NB4 (cell line): Measurements from ENCODE around the gene EIPR1.

ENCODE experiments used
- DNase-seq: peaks from one replicate; pipeline ENCODE4 v3.0.0; 2010; ENCODE audit warnings: low read depth
- H3K4me3 ChIP-seq: one replicate; pipeline ENCODE4 v1.5.1; 2011; ENCODE audit warnings: mild to moderate bottlenecking, low read depth, low read length, moderate library complexity
- CTCF ChIP-seq: IDR thresholded peaks from one replicate; pipeline ENCODE4 v1.5.1; 2012; ENCODE audit warnings: low read depth, low read length
- MYC ChIP-seq: IDR thresholded peaks from 2 replicates; pipeline ENCODE4 v1.6.1; 2011; ENCODE audit warnings: low read depth, low read length
- POLR2A ChIP-seq: IDR thresholded peaks from 2 replicates; pipeline ENCODE4 v1.6.1; 2011; ENCODE audit warnings: mild to moderate bottlenecking; ENCODE audit not compliant: insufficient read length; ENCODE audit errors: extremely low read depth
- TF ChIP-seq, protein P1 (sequence below): IDR thresholded peaks from 2 replicates; pipeline ENCODE4 v1.6.1; 2011; ENCODE audit warnings: low read depth, low read length

The EIPR1 gene

GRCh38 chr2:3254442-3254941 lies 123.1 kb downstream of the EIPR1 start:
- TF ChIP-seq POLR2A (no peak), CTCF (no peak), MYC (no peak)
- TF ChIP-seq, protein P1, sequence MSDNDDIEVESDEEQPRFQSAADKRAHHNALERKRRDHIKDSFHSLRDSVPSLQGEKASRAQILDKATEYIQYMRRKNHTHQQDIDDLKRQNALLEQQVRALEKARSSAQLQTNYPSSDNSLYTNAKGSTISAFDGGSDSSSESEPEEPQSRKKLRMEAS, result no peak
- no peak overlapping the region for H3K4me3 ChIP-seq
- no peak for DNase-seq

GRCh38 chr2:3253913-3254441 lies 123.6 kb downstream of the EIPR1 start:
- TF ChIP-seq, protein P1, result no peak
- TF ChIP-seq POLR2A (no peak), CTCF (no peak), MYC (no peak)
- no peak for DNase-seq
- H3K4me3 ChIP-seq, result no peak overlapping the region

DNA sequence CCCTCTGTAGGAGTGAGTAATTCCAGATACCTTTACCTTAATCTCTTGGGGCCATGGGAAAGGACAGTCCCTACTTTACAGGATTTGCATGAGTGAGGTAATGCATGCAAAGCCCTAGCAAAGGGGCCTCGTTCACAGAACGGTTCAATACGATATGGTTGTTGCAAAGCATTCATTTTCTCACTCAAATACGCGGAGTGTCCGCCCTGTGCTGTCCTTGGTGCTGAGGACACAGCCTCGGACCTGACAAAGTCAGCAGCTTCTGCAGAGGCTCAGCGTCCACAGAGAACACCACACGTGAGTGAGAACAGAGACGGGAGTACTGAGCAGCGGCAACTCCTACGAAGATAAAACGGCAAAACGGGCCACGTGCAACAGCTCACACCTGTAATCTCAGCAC lies 125.7 kb downstream of the EIPR1 start:
- H3K4me3 ChIP-seq, result no peak overlapping the region
- TF ChIP-seq CTCF (no peak), MYC (no peak), POLR2A (no peak)
- TF ChIP-seq, protein P1, result no peak
- DNase-seq, result no peak

DNA sequence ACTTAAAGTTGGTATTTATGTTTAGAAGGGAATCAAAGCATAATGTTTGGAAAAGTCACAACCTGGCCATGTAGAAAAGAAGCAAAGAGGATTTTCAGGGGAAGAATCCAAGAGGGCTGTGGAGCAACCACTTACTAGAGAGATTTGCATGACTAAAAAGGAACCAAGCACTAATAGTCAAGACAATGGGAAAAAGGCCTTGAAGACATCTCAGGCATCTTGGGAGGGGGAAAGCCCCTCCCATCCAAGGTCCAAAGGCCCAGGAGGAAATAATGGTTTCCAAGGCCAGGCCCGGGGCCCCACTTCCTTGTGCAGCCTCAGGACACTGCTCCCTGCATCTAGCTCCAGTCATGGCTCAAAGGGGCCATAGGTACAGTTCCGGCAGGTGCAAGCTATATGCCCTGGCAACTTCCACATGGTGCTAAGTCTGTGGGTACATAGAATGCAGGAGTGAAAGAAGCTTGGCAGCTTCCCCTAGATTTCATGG lies 128.1 kb downstream of the EIPR1 start:
- TF ChIP-seq, protein P1, result no peak
- TF ChIP-seq MYC, result no peak
- TF ChIP-seq POLR2A, result no peak
- TF ChIP-seq CTCF, result no peak
- no peak for DNase-seq

DNA sequence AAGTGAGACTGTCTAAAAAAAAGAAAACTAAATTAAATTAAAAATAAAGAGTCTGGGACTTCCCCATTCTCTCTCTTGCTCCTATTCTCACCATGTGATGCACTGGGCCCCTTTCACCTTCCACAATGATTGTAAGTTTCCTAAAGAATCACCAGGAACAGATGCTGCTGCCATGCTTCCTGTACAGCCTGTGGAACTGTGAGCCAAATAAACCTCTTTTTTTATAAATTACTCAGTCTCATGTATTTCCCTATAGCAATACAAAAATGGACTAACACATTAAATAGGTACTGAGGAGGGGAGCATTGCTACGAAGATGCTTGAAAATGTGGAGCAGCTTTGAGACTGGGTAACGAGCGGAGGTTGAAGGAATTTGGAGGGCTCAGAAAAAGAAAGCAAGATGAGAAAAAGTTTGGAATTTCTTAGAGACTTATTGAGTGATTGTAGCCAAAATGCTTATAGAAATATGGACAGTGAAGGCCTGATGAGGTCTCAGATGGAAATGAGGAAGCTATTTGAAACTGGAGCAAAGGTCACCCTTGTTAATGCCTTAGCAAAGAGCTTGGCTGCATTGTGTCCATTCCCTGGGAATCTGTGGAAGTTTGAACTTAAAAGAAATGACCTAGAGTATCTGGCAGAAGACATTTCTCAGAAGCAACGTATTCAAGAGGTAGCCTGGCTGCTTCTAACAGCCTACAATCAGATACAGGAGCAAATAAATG lies 128.7 kb downstream of the EIPR1 start:
- no peak for DNase-seq
- H3K4me3 ChIP-seq, result no peak overlapping the region
- TF ChIP-seq, protein P1, result no peak
- TF ChIP-seq MYC (no peak), CTCF (no peak), POLR2A (no peak)

More for the DNA sequence above, 128.1 kb downstream of the EIPR1 start:
- no peak overlapping the region for H3K4me3 ChIP-seq
